Brain microvascular endothelial cell (primary cell): ENCODE data around the gene AP2A1.

ENCODE experiments used
- DNase-seq: peaks from one replicate; pipeline ENCODE4 v3.0.0-alpha.2; 2020
- H3K27ac ChIP-seq: fragments of 250-450 bp; sonication (Bioruptor Pico); 2 replicates; pipeline ENCODE4 v1.5.1; 2020; ENCODE audit warnings: mild to moderate bottlenecking, moderate library complexity
- H3K27me3 ChIP-seq: fragments of 250-450 bp; sonication (Bioruptor Pico); replicated peaks from 2 replicates; pipeline ENCODE4 v1.5.1; 2020; ENCODE audit warnings: mild to moderate bottlenecking
- H3K36me3 ChIP-seq: fragments of 250-450 bp; sonication (Bioruptor Pico); replicated peaks from 2 replicates; pipeline ENCODE4 v1.5.1; 2020; ENCODE audit warnings: mild to moderate bottlenecking
- H3K4me3 ChIP-seq: 2 replicates; pipeline ENCODE4 v1.5.1; 2011; ENCODE audit warnings: low read depth, mild to moderate bottlenecking, control low read depth, low read length, moderate library complexity
- CTCF ChIP-seq: IDR thresholded peaks from 2 replicates; pipeline ENCODE4 v1.5.1; 2011; ENCODE audit warnings: low read depth, mild to moderate bottlenecking, moderate library complexity, low read length, control low read depth, inconsistent platforms; ENCODE audit errors: missing control alignments
- in situ Hi-C: cut with HindIII; loops from 2 replicates; pipeline ENCODE4 v1.10.0; 2017; ENCODE audit warnings: low sequenced_read_pairs, low pct_ligation_motif_present

Gene AP2A1

DNA sequence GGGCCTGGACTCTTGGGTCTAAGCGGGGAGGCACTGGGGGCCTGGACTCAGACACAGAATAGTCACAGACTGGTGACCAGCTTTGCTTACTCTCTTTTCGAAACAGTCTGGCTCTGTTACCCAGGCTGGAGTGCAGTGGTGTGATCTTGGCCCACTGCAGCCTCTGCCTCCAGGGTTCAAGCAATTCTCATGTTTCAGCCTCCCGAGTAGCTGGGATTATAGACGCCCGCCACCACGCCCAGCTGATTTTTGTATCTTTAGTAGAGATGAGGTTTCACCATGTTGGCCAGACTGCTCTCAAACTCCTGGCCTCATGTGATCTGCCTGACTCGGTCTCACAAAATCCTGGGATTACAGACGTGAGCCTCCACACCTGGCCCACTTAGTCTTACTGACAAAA lies 62.4 kb downstream of the AP2A1 start:
- no peak overlapping the region for H3K27ac ChIP-seq
- H3K27me3 ChIP-seq = no peaks in the 10 kb centered on the region
- TF ChIP-seq CTCF = no peak
- DNase-seq = no peak
- in situ Hi-C loops = no loop called here
- peaks cover 32% of the 10 kb centered on the region for H3K36me3 ChIP-seq
- H3K4me3 ChIP-seq = no peak overlapping the region

DNA sequence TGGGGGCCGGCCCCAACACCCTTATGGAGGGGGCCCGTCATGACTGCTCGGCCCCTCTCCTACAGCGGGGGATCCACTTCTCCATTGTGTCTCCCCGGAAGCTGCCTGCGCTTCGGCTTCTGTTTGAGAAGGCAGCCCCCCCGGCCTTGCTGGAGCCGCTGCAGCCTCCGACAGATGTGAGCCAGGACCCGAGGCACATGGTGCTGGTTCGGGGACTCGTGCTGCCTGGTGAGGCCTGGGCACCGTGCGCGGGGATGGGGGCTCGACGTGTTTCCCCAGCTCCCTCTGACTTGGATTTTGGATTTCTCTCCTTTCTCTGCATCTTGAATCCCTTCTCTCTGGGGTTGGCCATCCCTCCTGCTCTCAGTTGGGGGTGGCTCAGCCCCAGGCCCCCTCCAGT lies 62.9 kb downstream of the AP2A1 start:
- Histone ChIP-seq H3K27me3 (no peaks in the 10 kb centered on the region), H3K27ac (no peak overlapping the region), H3K4me3 (no peak overlapping the region), H3K36me3 (peaks cover 37% of the 10 kb centered on the region)
- no peak for TF ChIP-seq CTCF
- no peak for DNase-seq
- in situ Hi-C loops = no loop called here

DNA sequence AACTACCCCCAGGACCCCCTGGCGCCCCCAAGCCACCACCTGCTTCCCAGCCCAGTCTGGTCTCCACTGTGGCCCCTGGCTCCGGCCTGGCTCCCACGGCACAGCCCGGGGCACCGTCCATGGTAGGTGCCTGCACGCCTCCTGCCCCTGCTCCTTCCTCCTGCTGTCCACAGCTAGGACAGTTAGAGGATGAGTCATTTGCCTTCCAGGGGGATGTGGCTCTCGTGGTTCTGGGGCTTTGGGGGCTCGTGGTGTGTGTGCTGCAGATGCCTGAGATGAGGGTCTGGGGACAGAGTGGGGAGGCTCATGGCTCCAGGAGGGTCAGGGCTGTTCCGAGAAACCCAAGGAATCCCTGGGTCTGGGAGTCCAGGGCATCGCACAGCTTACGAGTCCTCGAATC lies 64.0 kb downstream of the AP2A1 start:
- DNase-seq = no peak
- no peak overlapping the region for H3K27ac ChIP-seq
- no peak overlapping the region for H3K4me3 ChIP-seq
- TF ChIP-seq CTCF = no peak
- no peaks in the 10 kb centered on the region for H3K27me3 ChIP-seq
- H3K36me3 ChIP-seq = peaks cover 47% of the 10 kb centered on the region
- in situ Hi-C loops = no loop called here

- TF ChIP-seq CTCF = no peak
- Histone ChIP-seq H3K27me3 (no peaks in the 10 kb centered on the region), H3K4me3 (no peak overlapping the region), H3K27ac (no peak overlapping the region), H3K36me3 (peaks cover 52% of the 10 kb centered on the region)
- DNase-seq = no peak
- in situ Hi-C loops = no loop called here
These were observed 64.8 kb downstream of the AP2A1 start for GRCh38 chr19:49831592-49831991.

GRCh38 chr19:49832556-49832955 lies 65.8 kb downstream of the AP2A1 start:
- in situ Hi-C loops = no loop called here
- peaks cover 56% of the 10 kb centered on the region for H3K36me3 ChIP-seq

More at GRCh38 chr19:49832556-49832955, 65.8 kb downstream of the AP2A1 start:
- H3K27ac ChIP-seq = no peak overlapping the region
- H3K27me3 ChIP-seq = no peaks in the 10 kb centered on the region
- no peak for DNase-seq
- no peak for TF ChIP-seq CTCF
- no peak overlapping the region for H3K4me3 ChIP-seq
